Activated naive CD4-positive, alpha-beta T cell treated with anti-CD3 and anti-CD28 coated beads, Interleukin-2, amount 10 ng/mL, durations not matched to agents 7 days and 5 days (primary cell): Measurements from ENCODE around the gene STRIP1.
"Not testable (repeated sequence)": the region's sequence is repeated elsewhere in the genome, so short reads cannot be mapped to it uniquely, and the experiment has no call there.

ENCODE experiments used
- CTCF ChIA-PET: fragments of 350-600 bp; sonication (Branson Sonifier 250); formaldehyde crosslinking; loops from one replicate; lab custom pipeline; 2021; ENCODE audit warnings: antibody characterized with exemption; lab: Charles Lee
- DNase-seq: peaks from one replicate; pipeline ENCODE4 v3.0.0-alpha.2; 2020
- H3K27ac Mint-ChIP-seq: one replicate; pipeline ENCODE4 v1.8.0; 2021; ENCODE audit warnings: mild to moderate bottlenecking, moderate library complexity, mixed read lengths
- H3K27me3 Mint-ChIP-seq: one replicate; pipeline ENCODE4 v1.8.0; 2021; ENCODE audit warnings: mild to moderate bottlenecking, mixed read lengths
- H3K36me3 Mint-ChIP-seq: one replicate; pipeline ENCODE4 v1.8.0; 2021; ENCODE audit warnings: mixed read lengths
- H3K4me1 Mint-ChIP-seq: one replicate; pipeline ENCODE4 v1.8.0; 2021; ENCODE audit warnings: mixed read lengths
- H3K4me3 Mint-ChIP-seq: one replicate; pipeline ENCODE4 v1.8.0; 2021; ENCODE audit warnings: mild to moderate bottlenecking, moderate library complexity, mixed read lengths
- H3K9me3 Mint-ChIP-seq: one replicate; pipeline ENCODE4 v1.8.0; 2021; ENCODE audit warnings: mixed read lengths

Gene STRIP1

DNA sequence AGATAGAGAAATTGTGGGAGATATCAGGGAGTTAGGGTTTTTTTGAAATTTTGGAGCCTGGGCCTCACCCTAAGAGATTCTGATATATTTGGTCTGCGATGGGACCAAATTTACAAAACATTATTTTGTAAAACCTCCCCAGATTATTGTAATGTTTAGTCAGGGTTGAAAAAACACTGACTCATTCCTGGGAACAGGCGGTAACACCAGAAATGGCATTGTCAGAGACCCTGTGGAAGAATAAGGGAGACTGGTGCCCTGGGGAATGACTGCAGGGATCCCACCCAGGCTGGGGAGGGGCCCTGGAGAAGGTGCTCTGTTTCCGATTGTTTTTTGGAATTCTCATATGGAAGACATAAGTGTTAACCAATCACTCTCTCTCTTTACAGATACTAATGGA is 13.1 kb upstream of the STRIP1 start:
- Mint-ChIP-seq H3K9me3 (no peaks in the 10 kb centered on the region), H3K36me3 (peaks cover 46% of the 10 kb centered on the region), H3K27ac (no peak overlapping the region), H3K4me1 (no peaks in the 10 kb centered on the region), H3K4me3 (no peak overlapping the region), H3K27me3 (no peaks in the 10 kb centered on the region)
- DNase-seq = no peak
- CTCF ChIA-PET = interaction anchor here (2.6 kb wide), 1 partner anchor 9 kb away, joined by 19 read pairs; no protein-coding TSS in a partner anchor

DNA sequence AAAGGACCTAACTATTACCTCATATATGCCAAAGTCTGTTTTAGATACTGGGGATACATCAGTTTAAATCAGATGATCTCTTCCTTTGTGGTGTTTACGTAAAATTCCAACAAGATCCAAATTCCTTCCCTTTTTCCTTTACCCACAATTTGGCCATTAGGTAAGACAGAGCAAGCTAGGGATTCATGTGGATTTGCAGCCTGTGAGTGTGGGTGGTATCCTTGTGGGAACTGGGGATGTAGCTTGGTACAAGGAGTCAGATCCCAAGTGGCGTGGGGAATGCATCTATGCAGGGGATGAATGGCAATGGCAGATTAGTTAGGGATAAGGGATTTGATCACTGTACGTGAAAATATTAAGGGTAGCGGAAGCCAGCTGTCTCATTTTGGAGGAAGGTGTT is 9.8 kb upstream of the STRIP1 start:
- Mint-ChIP-seq H3K4me1 (peaks cover 2% of the 10 kb centered on the region), H3K4me3 (no peak overlapping the region), H3K27ac (no peak overlapping the region), H3K9me3 (no peaks in the 10 kb centered on the region), H3K27me3 (no peaks in the 10 kb centered on the region), H3K36me3 (peaks cover 22% of the 10 kb centered on the region)
- CTCF ChIA-PET = no interaction called here
- DNase-seq = no peak

DNA sequence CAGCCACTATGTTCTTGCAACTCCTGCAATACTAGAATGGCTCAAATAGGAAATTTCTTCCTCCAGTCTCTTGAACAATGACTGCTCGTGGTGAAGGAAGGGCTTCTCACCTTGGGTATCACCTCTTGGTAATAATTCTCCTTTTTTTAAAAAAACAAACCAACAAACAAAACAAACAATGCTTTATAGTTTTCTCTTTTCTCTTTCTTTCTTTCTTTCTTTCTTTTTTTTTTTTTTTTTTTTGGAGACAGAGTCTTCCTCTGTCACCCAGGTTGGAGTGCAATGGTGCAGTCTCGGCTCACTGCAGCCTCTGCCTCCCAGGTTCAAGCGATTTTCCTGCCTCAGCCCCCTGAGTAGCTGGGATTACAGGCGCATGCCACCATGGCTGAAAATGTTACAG is 3.7 kb upstream of the STRIP1 start:
- H3K9me3 Mint-ChIP-seq, DNase-seq, H3K36me3 Mint-ChIP-seq, H3K27me3 Mint-ChIP-seq: not testable (repeated sequence)
- H3K4me1 Mint-ChIP-seq = peaks cover 51% of the 10 kb centered on the region
- H3K4me3 Mint-ChIP-seq = peak overlapping the region; percentile 73
- peak overlapping the region; percentile 89 for H3K27ac Mint-ChIP-seq
- CTCF ChIA-PET = interaction anchor here (0.9 to 3.0 kb wide), 12 partner anchors 11 to 74 kb away, joined by 3 to 19 read pairs (median 8); partner anchors contain the start of gene AHCYL1

DNA sequence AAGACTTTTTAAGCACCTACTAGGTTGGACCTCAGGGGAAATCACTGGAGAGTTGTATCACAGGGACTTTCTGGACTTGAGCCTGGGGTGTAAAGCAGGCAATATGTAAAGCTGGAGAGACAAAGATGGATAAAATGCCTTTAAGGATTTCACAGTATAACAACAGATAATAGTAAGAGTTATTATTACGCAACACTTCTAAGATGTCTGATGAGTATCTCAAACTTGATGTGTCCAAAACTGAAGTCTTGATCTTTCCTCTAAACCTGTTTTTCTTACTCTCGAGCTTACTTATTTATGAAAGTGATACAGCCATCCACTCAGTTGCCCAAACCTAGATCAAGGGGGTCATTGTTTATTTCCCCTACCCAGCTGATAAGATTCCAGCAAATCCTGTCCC is 2.1 kb upstream of the STRIP1 start:
- no peaks in the 10 kb centered on the region for H3K9me3 Mint-ChIP-seq
- no peaks in the 10 kb centered on the region for H3K27me3 Mint-ChIP-seq
- peaks cover 12% of the 10 kb centered on the region for H3K36me3 Mint-ChIP-seq
- DNase-seq = no peak
- CTCF ChIA-PET = interaction anchor here (0.7 to 1.6 kb wide), 4 partner anchors 21 to 74 kb away, joined by 3 to 9 read pairs (median 5); partner anchors contain the start of gene AHCYL1
- peaks cover 65% of the 10 kb centered on the region for H3K4me1 Mint-ChIP-seq
- no peak overlapping the region for H3K4me3 Mint-ChIP-seq
- H3K27ac Mint-ChIP-seq = peak overlapping the region; percentile 6

DNA sequence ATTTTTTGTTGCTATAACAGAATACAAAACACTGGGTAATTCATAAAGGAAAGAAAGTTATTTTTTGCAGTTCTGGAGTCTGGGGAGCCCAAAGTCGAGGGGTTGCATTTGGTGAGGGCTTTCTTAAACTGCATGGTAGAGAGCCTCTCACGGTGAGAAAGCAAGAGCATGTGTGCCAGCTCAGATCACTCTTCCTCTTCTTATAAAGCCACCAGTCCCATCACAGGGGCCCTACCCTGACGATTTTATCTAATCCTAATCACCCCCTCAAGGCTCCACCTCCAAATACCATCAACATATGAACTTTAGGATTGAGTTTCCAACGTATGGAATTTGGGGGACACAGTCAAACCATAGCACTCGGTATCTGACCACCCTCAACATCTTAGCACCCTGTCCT is 1.0 kb upstream of the STRIP1 start:
- Mint-ChIP-seq H3K9me3 (no peaks in the 10 kb centered on the region), H3K27me3 (no peaks in the 10 kb centered on the region), H3K4me1 (peaks cover 65% of the 10 kb centered on the region), H3K36me3 (peaks cover 17% of the 10 kb centered on the region), H3K27ac (peak overlapping the region; percentile 89), H3K4me3 (no peak overlapping the region)
- CTCF ChIA-PET = no interaction called here
- no peak for DNase-seq

DNA sequence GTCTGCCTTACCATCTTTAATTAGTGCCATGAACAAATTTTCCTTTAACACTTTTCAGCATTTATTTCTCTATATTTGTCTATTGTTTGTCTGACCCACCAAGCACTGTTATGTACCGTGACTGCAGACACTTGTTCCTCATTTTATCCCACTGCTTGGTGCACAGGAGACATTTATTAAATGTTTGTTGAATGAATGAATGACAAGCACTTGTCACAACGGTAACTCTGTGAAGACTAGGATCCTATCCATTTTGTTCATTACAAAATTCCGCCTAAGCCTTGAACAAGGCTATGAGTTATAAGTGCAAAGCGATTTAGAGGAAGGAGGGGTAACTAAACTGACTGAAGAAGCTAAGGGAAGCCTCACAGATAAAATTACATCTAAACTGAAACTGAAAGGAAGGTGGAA is 379 bp upstream of the STRIP1 start:
- Mint-ChIP-seq H3K27ac (peak overlapping the region; percentile 89), H3K36me3 (peaks cover 22% of the 10 kb centered on the region), H3K4me1 (peaks cover 65% of the 10 kb centered on the region), H3K4me3 (peak overlapping the region; percentile 92), H3K27me3 (no peaks in the 10 kb centered on the region), H3K9me3 (no peaks in the 10 kb centered on the region)
- CTCF ChIA-PET = interaction anchor here (1.0 to 2.2 kb wide), 5 partner anchors 18 to 50 kb away, joined by 4 to 7 read pairs (median 6); partner anchors contain the start of gene AHCYL1
- no peak for DNase-seq

DNA sequence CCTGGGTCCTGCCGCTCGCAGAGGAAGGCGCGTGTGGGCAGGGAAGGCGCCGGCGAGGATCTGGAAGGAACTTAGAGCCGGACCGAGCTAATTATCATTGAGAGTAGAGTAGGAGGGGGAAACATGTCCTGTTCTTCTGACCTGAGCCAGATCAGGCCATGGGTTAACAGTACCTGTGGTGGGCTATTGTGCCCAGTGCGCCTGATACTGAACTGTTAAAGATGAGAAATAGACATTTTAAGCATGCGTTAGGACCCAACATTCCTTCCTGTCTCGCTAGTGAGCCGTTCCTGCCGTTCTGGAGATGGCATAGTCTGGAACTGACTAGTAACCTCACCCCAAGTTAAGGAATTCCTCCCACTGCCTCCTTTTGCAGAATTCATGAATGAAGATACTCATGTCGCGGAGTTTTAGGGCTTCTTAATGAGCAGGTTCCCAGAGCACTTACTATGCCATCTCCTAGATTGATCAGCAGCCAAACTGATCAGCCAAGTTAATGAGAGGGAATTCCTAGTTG is 870 bp downstream of the STRIP1 start:
- peaks cover 29% of the 10 kb centered on the region for H3K36me3 Mint-ChIP-seq
- CTCF ChIA-PET = interaction anchor here (1.0 to 2.2 kb wide), 6 partner anchors 15 to 51 kb away, joined by 3 to 7 read pairs (median 5); partner anchors contain the start of gene AHCYL1
- no peak for DNase-seq
- H3K27ac Mint-ChIP-seq = peak overlapping the region; percentile 83
- no peaks in the 10 kb centered on the region for H3K27me3 Mint-ChIP-seq
- H3K9me3 Mint-ChIP-seq = no peaks in the 10 kb centered on the region
- H3K4me3 Mint-ChIP-seq = peak overlapping the region; percentile 93
- peaks cover 61% of the 10 kb centered on the region for H3K4me1 Mint-ChIP-seq

DNA sequence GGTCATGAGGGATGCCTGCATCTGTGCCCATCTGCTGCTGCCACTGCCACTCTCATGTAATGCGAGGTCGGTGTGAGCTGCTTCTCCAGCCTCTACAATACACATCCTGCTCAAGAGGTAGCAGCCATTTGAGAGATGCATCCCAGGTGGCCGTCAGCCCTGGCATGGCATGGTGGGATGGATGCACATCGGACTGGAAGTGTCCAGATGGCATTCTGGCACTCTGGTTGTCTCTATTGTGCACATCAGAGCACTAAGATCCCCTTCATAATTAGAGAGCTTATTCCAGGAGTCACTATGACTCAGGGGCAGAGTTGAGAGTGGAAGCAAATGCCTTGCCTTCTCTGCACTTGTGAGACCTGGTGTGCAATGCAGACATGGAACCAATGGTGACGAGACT is 3.8 kb downstream of the STRIP1 start:
- Mint-ChIP-seq H3K4me1 (peaks cover 33% of the 10 kb centered on the region), H3K27me3 (no peaks in the 10 kb centered on the region), H3K36me3 (peaks cover 46% of the 10 kb centered on the region), H3K9me3 (no peaks in the 10 kb centered on the region), H3K27ac (no peak overlapping the region), H3K4me3 (no peak overlapping the region)
- CTCF ChIA-PET = interaction anchor here (0.9 to 1.5 kb wide), 2 partner anchors 9 to 22 kb away, joined by 5 to 7 read pairs; no protein-coding TSS in a partner anchor
- DNase-seq = no peak

DNA sequence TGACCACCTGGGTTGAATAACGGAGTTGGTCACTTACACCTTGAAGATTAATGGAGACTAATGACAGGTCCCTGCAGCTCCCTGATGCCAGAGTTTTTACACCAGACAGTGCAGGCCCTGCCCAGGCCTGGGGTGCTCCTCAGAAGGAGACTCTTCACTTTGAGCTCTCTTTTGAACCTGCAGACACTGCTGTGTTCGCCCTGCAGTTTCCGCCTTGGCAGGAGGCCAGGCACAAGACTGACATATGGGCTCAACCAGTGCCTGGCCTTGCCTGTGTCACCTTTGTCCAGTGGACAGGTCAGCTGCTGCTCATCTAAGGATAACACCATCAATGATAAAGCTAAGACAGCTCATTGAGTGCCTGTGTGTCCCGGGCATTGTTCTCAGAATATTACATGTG is 5.2 kb downstream of the STRIP1 start:
- Mint-ChIP-seq H3K4me1 (peaks cover 21% of the 10 kb centered on the region), H3K9me3 (no peaks in the 10 kb centered on the region), H3K4me3 (no peak overlapping the region), H3K36me3 (peaks cover 52% of the 10 kb centered on the region), H3K27me3 (no peaks in the 10 kb centered on the region), H3K27ac (no peak overlapping the region)
- CTCF ChIA-PET = interaction anchor here (1.8 kb wide), 1 partner anchor 13 kb away, joined by 6 read pairs; no protein-coding TSS in a partner anchor
- DNase-seq = no peak

DNA sequence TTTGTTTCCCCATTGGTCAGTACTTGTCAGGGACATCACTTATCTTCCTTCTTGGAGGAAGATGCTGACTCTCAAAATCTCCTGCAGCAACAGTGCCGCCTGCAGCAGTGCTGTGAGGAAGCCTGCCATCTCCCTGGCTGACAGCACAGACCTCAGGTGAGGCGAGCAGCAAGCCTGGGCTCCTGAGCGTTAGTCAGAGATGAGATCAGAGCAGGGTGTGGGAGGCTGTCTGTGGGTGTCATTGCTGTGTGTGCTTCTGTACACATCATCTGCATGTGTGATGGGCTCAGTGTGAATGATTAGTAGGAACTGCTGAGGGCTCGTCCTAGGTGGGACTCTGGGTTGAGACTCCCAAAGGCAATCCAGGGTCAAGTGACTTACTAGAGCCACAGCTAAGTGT is 6.1 kb downstream of the STRIP1 start:
- H3K27ac Mint-ChIP-seq = no peak overlapping the region
- no peaks in the 10 kb centered on the region for H3K9me3 Mint-ChIP-seq
- CTCF ChIA-PET = interaction anchor here (1.0 to 2.0 kb wide), 3 partner anchors 10 to 19 kb away, joined by 3 to 4 read pairs (median 4); no protein-coding TSS in a partner anchor
- H3K36me3 Mint-ChIP-seq = peaks cover 56% of the 10 kb centered on the region
- H3K27me3 Mint-ChIP-seq = no peaks in the 10 kb centered on the region
- no peak overlapping the region for H3K4me3 Mint-ChIP-seq
- no peak for DNase-seq
- peaks cover 15% of the 10 kb centered on the region for H3K4me1 Mint-ChIP-seq

DNA sequence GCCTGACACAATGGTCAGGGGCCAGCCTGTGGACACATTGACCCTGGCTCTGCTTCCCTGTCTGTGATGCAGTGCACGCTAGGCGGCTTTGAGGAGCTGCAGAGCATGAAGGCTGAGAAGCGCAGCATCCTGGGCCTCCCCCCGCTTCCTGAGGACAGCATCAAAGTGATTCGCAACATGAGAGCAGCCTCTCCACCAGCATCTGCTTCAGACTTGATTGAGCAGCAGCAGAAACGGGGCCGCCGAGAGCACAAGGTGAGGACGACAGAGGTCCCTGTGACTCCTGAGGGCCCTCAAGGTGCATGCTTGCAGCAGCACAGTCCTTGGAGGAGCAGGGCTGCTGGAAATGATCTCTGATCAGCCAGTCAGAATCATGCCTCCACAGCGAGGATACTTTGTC is 8.6 kb downstream of the STRIP1 start:
- peaks cover 54% of the 10 kb centered on the region for H3K36me3 Mint-ChIP-seq

DNA sequence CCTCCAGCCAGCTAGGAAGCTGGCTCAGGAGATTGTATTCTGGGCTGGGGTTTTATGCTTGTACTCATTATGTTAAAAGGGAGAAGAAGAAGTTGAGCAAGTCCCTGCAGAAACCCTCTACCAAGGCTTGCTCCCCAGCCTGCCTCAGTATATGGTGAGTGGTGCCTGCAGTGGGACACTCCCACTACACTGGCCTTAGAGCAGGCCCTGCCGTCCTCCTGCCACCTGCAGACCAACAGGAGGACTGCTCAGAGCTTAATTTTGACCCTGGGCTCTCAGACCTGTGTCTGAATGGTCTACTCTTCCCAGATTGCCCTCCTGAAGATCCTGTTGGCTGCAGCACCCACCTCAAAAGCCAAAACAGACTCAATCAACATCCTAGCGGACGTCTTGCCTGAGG is 13.0 kb downstream of the STRIP1 start:
- Mint-ChIP-seq H3K4me3 (no peak overlapping the region), H3K4me1 (no peaks in the 10 kb centered on the region), H3K27ac (no peak overlapping the region), H3K36me3 (peaks cover 36% of the 10 kb centered on the region), H3K9me3 (no peaks in the 10 kb centered on the region), H3K27me3 (no peaks in the 10 kb centered on the region)
- no peak for DNase-seq
- CTCF ChIA-PET = interaction anchor here (1.2 to 3.0 kb wide), 3 partner anchors 10 to 58 kb away, joined by 4 to 14 read pairs (median 5); no protein-coding TSS in a partner anchor

More for the DNA sequence above, 8.6 kb downstream of the STRIP1 start:
- Mint-ChIP-seq H3K27me3 (no peaks in the 10 kb centered on the region), H3K9me3 (no peaks in the 10 kb centered on the region), H3K4me3 (no peak overlapping the region), H3K27ac (no peak overlapping the region), H3K4me1 (no peaks in the 10 kb centered on the region)
- DNase-seq = no peak
- CTCF ChIA-PET = interaction anchor here (1.4 kb wide), 1 partner anchor 9 kb away, joined by 3 read pairs; no protein-coding TSS in a partner anchor

DNA sequence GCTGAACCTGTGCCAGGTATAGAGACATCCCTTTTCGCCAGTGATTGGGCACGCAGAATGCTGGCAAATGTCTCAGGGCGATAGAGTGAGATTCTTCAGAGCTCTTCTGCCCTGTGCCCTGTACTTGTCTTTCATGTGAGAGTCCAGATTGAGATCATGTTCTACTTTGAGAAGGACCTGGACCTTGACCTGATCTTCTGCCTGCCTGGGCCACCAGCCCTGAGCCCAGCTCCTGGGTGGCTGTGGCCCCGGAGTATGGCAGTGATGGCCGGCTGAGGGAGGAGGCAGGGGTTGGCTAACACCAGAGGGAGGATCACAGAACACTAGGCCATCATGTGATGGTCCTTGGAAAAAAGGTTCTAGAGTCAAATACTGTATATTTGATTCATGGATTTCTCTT is 13.8 kb downstream of the STRIP1 start:
- DNase-seq = no peak
- peaks cover 37% of the 10 kb centered on the region for H3K36me3 Mint-ChIP-seq
- CTCF ChIA-PET = interaction anchor here (1.2 to 3.0 kb wide), 3 partner anchors 9 to 57 kb away, joined by 4 to 14 read pairs (median 5); no protein-coding TSS in a partner anchor
- no peaks in the 10 kb centered on the region for H3K27me3 Mint-ChIP-seq
- H3K27ac Mint-ChIP-seq = no peak overlapping the region
- H3K9me3 Mint-ChIP-seq = no peaks in the 10 kb centered on the region
- H3K4me1 Mint-ChIP-seq = no peaks in the 10 kb centered on the region
- H3K4me3 Mint-ChIP-seq = no peak overlapping the region

DNA sequence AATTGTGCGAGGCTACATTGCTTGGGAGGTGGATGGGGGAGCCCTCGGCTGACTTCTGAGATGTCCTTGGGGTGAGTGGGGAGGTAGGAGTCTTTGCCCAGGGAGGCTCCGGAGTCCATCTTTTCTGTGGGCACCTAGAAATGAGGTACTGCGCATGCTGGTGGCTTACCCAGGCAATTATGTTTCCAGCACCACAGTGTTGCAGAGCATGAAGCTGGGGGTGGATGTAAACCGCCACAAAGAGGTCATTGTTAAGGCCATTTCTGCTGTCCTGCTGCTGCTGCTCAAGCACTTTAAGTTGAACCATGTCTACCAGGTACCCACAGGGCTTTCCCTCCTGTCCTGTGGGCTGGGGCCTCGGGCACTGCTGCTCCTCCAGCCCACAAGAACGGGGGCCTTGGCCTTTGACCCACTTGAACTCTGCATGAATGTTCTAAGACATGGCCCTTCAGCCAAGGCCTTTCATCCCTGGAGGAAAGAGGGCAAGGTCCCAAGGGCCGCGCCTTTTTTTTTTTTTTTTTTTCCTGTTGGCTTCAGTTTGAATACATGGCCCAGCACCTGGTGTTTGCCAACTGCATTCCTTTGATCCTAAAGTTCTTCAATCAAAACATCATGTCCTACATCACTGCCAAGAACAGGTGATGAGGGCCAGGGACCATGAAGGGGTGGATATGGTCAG is 14.6 kb downstream of the STRIP1 start:
- CTCF ChIA-PET = interaction anchor here (1.2 to 5.7 kb wide), 5 partner anchors 9 to 57 kb away, joined by 3 to 57 read pairs (median 5); partner anchors contain the start of gene STRIP1
- Mint-ChIP-seq H3K27me3 (no peaks in the 10 kb centered on the region), H3K9me3 (no peaks in the 10 kb centered on the region), H3K27ac (no peak overlapping the region), H3K4me1 (no peaks in the 10 kb centered on the region), H3K36me3 (peaks cover 39% of the 10 kb centered on the region), H3K4me3 (no peak overlapping the region)
- DNase-seq = no peak
